CD14-positive monocyte (primary cell): ENCODE data around the gene UBAP2. TPM values are rescaled to one million over a fixed set of nuclear protein-coding genes. Genes with fewer than 3 reads are reported as not detected.

Source experiments
- DNase-seq, 3 donors: peaks; one replicate each; pipeline ENCODE4 v3.0.0-alpha.2; 2011 to 2022
- H2AFZ ChIP-seq: 2 replicates; pipeline ENCODE4 v1.6.0; 2012; ENCODE audit warnings: mild to moderate bottlenecking, low read depth, low read length, inconsistent platforms; ENCODE audit not compliant: insufficient read depth, poor library complexity, severe bottlenecking
- H3K27ac ChIP-seq, 2 donors: 1 replicate in 1 of 2; 2 replicates in 1 of 2; pipeline ENCODE4 v1.5.1; 2012 to 2013; ENCODE audit warnings: low read length in 2 of 2, control low read depth in 1 of 2, inconsistent platforms in 1 of 2, low read depth in 1 of 2, mild to moderate bottlenecking in 1 of 2
- H3K27me3 ChIP-seq, 2 donors: one replicate each; pipeline versions ENCODE4 v1.6.0 to v1.6.1; 2011 to 2013; ENCODE audit warnings: low read length in 2 of 2; ENCODE audit not compliant: control insufficient read depth in 2 of 2, insufficient read depth in 2 of 2
- H3K36me3 ChIP-seq, 2 donors: replicated peaks in 1 of 2; 1 replicate in 1 of 2; 2 replicates in 1 of 2; pipeline versions ENCODE4 v1.5.1 to v1.6.1; 2012 to 2013; ENCODE audit warnings: low read length in 2 of 2, control low read depth in 1 of 2, inconsistent platforms in 1 of 2, mild to moderate bottlenecking in 1 of 2; ENCODE audit not compliant: insufficient read depth in 2 of 2, control insufficient read depth in 1 of 2
- H3K4me1 ChIP-seq, 2 donors: 1 replicate in 1 of 2; 2 replicates in 1 of 2; pipeline versions ENCODE4 v1.5.1 to v1.6.1; 2012 to 2013; ENCODE audit warnings: low read length in 2 of 2, control low read depth in 1 of 2, inconsistent platforms in 1 of 2, mild to moderate bottlenecking in 1 of 2, moderate library complexity in 1 of 2; ENCODE audit not compliant: insufficient read depth in 2 of 2, control insufficient read depth in 1 of 2
- H3K4me2 ChIP-seq: replicated peaks from 2 replicates; pipeline ENCODE3; 2012; ENCODE audit warnings: low read length, moderate library complexity, mild to moderate bottlenecking; ENCODE audit not compliant: poor library complexity, severe bottlenecking; ENCODE audit errors: extremely low read depth
- H3K4me3 ChIP-seq, 3 experiments: fragments of 200-600 bp in 1 of 3; sonication (generic) in 1 of 3; replicated peaks in 1 of 3; 1 replicate in 2 of 3; 2 replicates in 1 of 3; pipeline ENCODE4 v1.5.1; 2011 to 2013; ENCODE audit warnings: low read length in 3 of 3, mild to moderate bottlenecking in 3 of 3, control low read depth in 2 of 3, low read depth in 2 of 3, inconsistent platforms in 1 of 3, moderate library complexity in 1 of 3
- H3K79me2 ChIP-seq: 2 replicates; pipeline ENCODE4 v1.6.0; 2012; ENCODE audit warnings: mild to moderate bottlenecking, control low read depth, inconsistent platforms, low read length, moderate library complexity; ENCODE audit not compliant: insufficient read depth
- H3K9ac ChIP-seq: 2 replicates; pipeline ENCODE4 v1.6.0; 2017; ENCODE audit warnings: low read length, mild to moderate bottlenecking; ENCODE audit not compliant: insufficient read depth, poor library complexity, severe bottlenecking
- H3K9me3 ChIP-seq, 2 donors: replicated peaks in 1 of 2; 1 replicate in 1 of 2; 2 replicates in 1 of 2; pipeline versions ENCODE4 v1.5.1 to v1.6.1; 2012 to 2013; ENCODE audit warnings: low read length in 2 of 2, control low read depth in 1 of 2; ENCODE audit not compliant: control insufficient read depth in 1 of 2, insufficient read depth in 1 of 2
- H4K20me1 ChIP-seq: 2 replicates; pipeline ENCODE4 v1.6.0; 2012; ENCODE audit warnings: mild to moderate bottlenecking, low read length, control low read depth, moderate library complexity; ENCODE audit not compliant: insufficient read depth
- H3K27ac Mint-ChIP-seq, 7 donors: one replicate each; pipeline ENCODE4 v1.8.0; 2020; ENCODE audit warnings: mild to moderate bottlenecking in 7 of 7, mixed read lengths in 7 of 7, moderate library complexity in 6 of 7, inconsistent platforms in 2 of 7
- H3K27me3 Mint-ChIP-seq, 3 donors: one replicate each; pipeline ENCODE4 v1.8.0; 2021 to 2022; ENCODE audit warnings: low read depth in 3 of 3, mild to moderate bottlenecking in 3 of 3, mixed read lengths in 3 of 3, moderate library complexity in 3 of 3, inconsistent platforms in 1 of 3
- H3K36me3 Mint-ChIP-seq, 2 donors: one replicate each; pipeline ENCODE4 v1.8.0; 2020; ENCODE audit warnings: mixed read lengths in 2 of 2, inconsistent platforms in 1 of 2, mild to moderate bottlenecking in 1 of 2
- H3K4me1 Mint-ChIP-seq: one replicate; pipeline ENCODE4 v1.8.0; 2020; ENCODE audit warnings: mild to moderate bottlenecking, mixed read lengths
- H3K4me3 Mint-ChIP-seq, 2 donors: one replicate each; pipeline ENCODE4 v1.8.0; 2020; ENCODE audit warnings: mild to moderate bottlenecking in 2 of 2, mixed read lengths in 2 of 2, moderate library complexity in 1 of 2
- H3K9me3 Mint-ChIP-seq, 7 donors: one replicate each; pipeline ENCODE4 v1.8.0; 2020 to 2022; ENCODE audit warnings: mixed read lengths in 7 of 7, mild to moderate bottlenecking in 6 of 7, moderate library complexity in 6 of 7, inconsistent platforms in 2 of 7
- CTCF ChIP-seq: fragments of 200-600 bp; IDR thresholded peaks from one replicate; pipeline ENCODE4 v1.8.0; 2022; ENCODE audit warnings: antibody characterized with exemption, mild to moderate bottlenecking
- WGBS: methylation state at CpG from one replicate; pipeline ENCODE4 v1.1.5; 2013; ENCODE audit warnings: missing lambda C conversion rate; ENCODE audit not compliant: insufficient coverage; 5-methylcytosine and 5-hydroxymethylcytosine counted together
- intact Hi-C, 2 donors: fragments of 100-400 bp; cut with micrococcal nuclease; formaldehyde crosslinking; loops; one replicate each; pipeline versions ENCODE4 v1.15.0 to v1.15.1; 2023
- polyA plus RNA-seq, 3 donors: library from polyadenylated mRNA; depleted of rRNA in 1 of 3; unstranded in 2 of 3; stranded (reverse) in 1 of 3; fragments of 300-500 nt in 2 of 3; fragments of >200 nt in 1 of 3; fragmentation: Illumina TruSeq in 2 of 3; gene quantifications; 1 replicate in 2 of 3; 2 replicates in 1 of 3; pipeline ENCODE4 v1.2.3, GENCODE V29; 2012 to 2021

The UBAP2 gene
- polyA plus RNA-seq, 3 donors = 4.3 to 13.0 (median 5.7) TPM

- no CpG with 5 or more reads among the region's 4 CpGs for WGBS
- peaks cover 44 to 68% of the 10 kb centered on the region in 2 donors for H3K36me3 Mint-ChIP-seq
- peak overlapping the region in 2 of 7 donors; percentile 6 to 39 for H3K27ac Mint-ChIP-seq
These were observed 56.1 kb downstream of the UBAP2 start for GRCh38 chr9:33992632-33993031.

GRCh38 chr9:33988219-33988890, 60.3 kb downstream of the UBAP2 start:
- 97% methylated on average over 3 of the region's 5 CpGs for WGBS
- Mint-ChIP-seq H3K4me1 (no peaks in the 10 kb centered on the region), H3K27me3 (peaks cover 0 to 2% (median 0%) of the 10 kb centered on the region in 3 donors), H3K9me3 (no peaks in the 10 kb centered on the region), H3K4me3 (no peak overlapping the region), H3K27ac (no peak overlapping the region), H3K36me3 (peaks cover 46 to 71% of the 10 kb centered on the region in 2 donors)
- intact Hi-C loops = no loop called here
- H3K9me3 ChIP-seq = no peaks in the 10 kb centered on the region
- H3K4me3 ChIP-seq = no peak overlapping the region
- H3K9ac ChIP-seq = no peak overlapping the region
- peaks cover 60 to 66% of the 10 kb centered on the region in 2 donors for H3K36me3 ChIP-seq
- H3K27ac ChIP-seq = no peak overlapping the region
- H3K79me2 ChIP-seq = no peaks in the 10 kb centered on the region
- no peaks in the 10 kb centered on the region for H3K4me1 ChIP-seq
- H3K4me2 ChIP-seq = no peak overlapping the region
- no peak for DNase-seq
- no peaks in the 10 kb centered on the region for H4K20me1 ChIP-seq
- no peaks in the 10 kb centered on the region for H3K27me3 ChIP-seq
- no peak overlapping the region for H2AFZ ChIP-seq
- no peak for TF ChIP-seq CTCF

More at GRCh38 chr9:33992632-33993031, 56.1 kb downstream of the UBAP2 start:
- Histone ChIP-seq H3K9me3 (no peaks in the 10 kb centered on the region), H2AFZ (no peak overlapping the region), H3K4me2 (no peak overlapping the region), H3K4me1 (no peaks in the 10 kb centered on the region), H4K20me1 (no peaks in the 10 kb centered on the region), H3K79me2 (no peaks in the 10 kb centered on the region), H3K4me3 (no peak overlapping the region), H3K27me3 (no peaks in the 10 kb centered on the region), H3K27ac (no peak overlapping the region), H3K36me3 (peaks cover 55 to 61% of the 10 kb centered on the region in 2 donors), H3K9ac (no peak overlapping the region)
- Mint-ChIP-seq H3K4me1 (no peaks in the 10 kb centered on the region), H3K9me3 (no peaks in the 10 kb centered on the region), H3K4me3 (no peak overlapping the region), H3K27me3 (peaks cover 0 to 2% (median 0%) of the 10 kb centered on the region in 3 donors)
- TF ChIP-seq CTCF = no peak
- intact Hi-C loops = no loop called here
- no peak for DNase-seq
